NCI-H510A (cell line): ENCODE data around the gene TPBGL.

ENCODE experiments used
- DNase-seq: peaks from one replicate; lab custom pipeline; 2025; lab: John Stamatoyannopoulos, UW

Gene TPBGL

DNA sequence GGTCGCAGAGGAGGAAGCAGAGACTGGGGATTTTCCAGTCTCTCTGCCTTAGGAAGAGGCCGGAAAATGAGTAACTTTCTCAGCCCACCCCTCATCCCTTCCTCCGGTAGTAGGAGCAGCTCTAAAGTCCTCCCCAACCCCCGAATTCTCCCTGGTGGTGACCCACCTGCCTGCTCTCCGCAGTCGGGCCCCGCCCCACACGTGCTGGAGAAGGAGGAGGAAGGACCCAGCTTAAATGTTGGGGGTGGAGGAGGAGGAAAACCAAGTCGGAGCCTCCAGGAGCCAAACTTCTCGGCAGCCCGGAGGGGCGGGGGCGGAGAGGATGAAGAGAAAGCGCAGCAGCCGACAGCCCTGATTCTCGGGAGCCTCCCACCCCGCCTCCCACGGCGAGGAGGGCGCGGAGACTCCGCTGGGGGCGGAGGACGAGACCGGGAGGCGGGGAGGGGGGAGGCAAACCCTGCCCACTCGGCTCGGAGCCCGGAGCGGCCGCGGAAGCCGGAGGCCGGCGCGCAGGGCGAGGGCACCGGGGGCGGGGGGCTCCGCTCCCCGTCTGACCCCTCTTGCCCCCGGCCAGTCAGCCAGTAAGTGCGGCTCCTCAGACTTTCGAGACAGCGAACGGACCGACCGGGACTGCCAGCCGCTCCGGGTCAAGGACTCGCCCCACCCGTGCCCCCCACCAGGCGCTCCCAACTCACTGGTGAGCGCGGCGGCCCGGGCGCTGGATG, at the start of gene TPBGL:
Gene TPBGL (plus strand): TSS at position 464 of the 725 bp plus-strand sequence. CDS start 276 bp downstream, outside the sequence.
- DNase-seq, result peak; percentile 8

DNA sequence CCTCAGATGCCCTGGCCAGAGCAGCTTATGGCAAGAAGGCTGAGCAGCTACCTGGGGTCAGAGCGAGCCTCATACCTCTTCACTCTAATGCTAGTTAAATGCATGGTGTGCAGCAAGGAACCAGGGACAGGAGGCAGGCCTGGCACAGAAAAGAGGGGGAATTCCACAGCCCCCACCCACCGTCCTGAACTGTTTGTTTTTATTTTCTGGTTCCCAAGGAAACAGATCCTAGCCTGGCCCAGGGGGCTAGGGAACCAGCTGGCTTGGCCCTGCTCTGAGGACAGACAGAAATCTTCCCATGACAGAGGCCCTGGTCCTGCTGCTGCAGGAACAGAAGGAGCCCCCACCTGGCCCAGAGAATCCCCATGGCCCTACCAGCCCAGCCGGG, 49.2 kb upstream of the TPBGL start:
- DNase-seq, result no peak

DNA sequence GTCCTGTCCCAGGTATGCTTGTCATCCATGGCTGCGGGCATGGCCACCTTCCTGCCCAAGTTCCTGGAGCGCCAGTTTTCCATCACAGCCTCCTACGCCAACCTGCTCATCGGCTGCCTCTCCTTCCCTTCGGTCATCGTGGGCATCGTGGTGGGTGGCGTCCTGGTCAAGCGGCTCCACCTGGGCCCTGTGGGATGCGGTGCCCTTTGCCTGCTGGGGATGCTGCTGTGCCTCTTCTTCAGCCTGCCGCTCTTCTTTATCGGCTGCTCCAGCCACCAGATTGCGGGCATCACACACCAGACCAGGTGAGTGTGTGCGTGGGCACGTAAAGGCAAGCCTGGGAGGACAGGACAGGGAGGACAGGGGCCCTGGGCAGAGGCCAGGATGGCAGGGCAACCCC, 47.3 kb upstream of the TPBGL start:
- no peak for DNase-seq

DNA sequence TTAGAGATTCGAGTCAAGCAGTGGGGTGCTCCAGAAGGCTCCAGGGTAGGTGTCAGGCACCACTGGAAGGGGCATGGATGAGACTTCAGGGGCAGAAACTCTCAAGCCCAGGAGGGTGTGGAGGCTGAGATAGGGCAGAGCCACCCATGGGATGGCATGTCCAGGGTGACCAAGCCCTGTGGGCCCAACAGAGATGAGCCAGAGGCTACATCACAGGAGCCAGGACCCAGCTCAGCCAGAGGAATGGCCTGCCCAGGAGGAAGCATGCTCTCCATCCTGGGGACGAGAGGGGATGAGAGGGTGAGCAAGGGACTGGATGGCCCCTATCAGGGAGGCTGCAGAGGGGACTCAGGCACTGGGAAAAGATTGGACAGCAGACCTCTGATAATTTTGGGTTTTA, 46.9 kb upstream of the TPBGL start:
- no peak for DNase-seq

DNA sequence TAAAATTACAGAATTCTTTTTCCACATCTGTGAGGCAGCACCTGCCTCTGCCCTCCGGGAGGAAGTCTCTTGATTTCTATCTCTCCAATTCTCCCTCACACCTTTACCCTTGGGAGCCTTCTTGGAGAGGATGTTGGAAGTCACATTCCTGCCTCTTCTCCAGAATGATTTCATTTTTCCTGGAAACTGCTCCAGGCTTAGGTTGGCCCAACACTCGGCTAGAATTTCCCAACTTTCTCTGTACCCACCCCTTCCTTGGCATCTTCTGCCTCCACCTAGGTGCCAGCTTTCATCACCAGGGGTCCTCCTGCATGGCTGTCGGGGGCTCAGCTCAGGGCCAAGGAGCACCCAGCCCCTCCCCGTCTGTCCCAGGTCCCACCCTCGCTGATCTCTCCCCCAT, 46.4 kb upstream of the TPBGL start:
- no peak for DNase-seq

DNA sequence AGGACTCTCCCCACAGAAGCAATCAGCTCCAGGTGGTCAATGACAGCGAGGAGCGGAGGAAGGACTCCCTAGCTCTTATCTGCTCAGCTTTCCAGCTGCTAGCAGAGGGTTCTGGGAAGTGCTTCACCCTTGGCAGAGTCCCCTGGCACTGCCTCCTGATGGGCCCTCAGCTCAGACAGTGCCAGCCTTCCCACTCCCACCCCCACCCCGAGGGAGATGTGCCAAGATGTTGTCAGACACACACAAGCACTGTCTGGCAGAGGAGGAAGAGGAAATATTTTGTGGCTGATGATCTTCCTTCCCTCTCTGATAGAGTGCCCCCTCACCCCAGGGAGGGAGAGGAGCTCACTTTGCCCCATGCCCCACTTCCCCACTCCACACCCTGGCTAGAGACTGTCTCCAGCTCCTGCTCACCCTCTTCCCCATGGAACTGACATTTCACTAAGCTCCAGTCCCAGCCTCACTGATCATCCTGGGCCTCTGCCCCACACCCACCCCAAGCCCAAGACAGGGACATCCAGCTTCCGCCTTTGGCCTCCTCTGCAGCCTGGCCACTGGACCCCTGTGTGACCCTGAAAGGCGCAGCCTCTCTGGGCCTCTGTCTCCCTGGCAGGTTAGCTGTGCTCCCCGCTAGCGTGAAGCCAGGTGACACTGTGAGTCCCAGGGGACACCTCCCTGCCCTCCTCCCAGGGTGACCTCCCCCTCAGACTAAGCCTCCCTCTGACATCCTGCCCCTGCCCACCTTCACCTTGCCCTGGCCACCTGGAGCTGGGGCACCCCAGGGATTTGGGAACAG, 45.2 kb upstream of the TPBGL start:
- no peak for DNase-seq

- DNase-seq, result no peak
Measured at GRCh38 chr11:75196426-75196825, 44.1 kb upstream of the TPBGL start.

DNA sequence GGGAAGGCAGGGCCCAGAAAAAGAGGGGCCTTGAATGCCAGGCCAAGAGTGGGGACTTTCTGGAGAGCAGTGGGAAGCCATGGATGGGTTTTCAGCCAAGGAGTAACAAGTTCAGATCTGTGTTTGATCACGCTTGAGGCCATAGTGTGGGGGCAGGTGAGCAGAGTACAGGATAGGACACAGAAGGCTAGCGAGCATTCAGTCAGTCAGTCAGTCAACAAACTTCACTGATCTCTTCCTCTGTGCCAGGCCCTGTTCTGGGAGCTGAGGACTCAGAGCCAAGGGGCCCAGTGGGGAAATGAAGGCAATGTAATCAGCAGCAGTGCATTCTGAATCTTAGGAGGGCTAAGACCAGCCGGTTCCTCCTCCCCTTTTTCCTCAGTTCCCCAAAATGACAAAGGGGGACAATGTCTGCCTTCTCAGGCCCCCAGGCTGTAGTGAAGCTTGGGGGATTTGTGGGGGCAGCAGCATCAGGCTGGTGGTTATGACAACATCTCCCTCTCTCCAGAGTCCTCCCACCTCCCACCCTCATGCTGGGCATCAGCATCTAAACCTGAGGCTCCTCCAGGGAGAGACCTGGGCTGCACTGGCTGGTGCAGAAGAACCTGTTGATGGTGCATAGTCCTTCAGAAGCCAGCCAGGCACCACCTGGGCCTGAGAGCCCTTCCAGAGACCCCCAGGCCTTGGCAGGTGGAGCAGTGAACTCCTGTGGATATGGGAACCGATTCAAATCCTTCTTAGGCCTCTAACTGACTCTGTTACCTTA, 42.9 kb upstream of the TPBGL start:
- DNase-seq, result no peak

DNA sequence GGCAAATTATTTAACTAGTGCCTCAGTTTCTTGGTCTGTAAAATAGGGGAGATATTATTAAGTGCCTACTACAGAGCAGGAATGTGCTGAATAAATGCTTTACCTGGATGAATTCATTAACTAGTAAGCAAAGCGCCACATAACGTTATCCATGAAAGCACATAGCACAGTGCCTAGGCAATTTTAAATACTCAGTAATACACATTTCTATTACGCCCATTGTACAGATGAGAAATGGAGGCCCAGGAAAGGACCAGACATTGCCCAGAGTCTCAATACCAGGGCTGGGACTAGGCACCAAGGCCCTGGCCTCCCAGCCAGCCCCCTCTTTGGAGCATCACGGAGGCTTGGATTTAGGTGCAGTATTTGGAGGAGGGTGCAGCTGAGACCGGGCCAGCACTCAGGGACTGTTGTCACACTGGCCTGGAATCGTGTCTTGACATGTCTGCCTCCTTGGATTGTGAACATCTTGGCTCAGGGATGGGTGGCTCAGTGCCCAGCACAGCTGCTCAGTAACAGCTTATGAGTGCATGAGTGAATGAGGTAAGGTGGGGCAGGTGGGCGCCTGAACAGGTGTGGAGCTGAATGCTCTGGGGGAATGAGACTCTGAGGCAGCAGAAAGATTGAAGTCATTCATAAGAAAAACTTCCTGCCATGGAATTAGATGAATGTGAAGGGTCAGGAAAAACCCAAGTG, 42.1 kb upstream of the TPBGL start:
- peak; percentile 33 for DNase-seq

GRCh38 chr11:75199412-75199955, 41.1 kb upstream of the TPBGL start:
- DNase-seq, result peak; percentile 94

DNA sequence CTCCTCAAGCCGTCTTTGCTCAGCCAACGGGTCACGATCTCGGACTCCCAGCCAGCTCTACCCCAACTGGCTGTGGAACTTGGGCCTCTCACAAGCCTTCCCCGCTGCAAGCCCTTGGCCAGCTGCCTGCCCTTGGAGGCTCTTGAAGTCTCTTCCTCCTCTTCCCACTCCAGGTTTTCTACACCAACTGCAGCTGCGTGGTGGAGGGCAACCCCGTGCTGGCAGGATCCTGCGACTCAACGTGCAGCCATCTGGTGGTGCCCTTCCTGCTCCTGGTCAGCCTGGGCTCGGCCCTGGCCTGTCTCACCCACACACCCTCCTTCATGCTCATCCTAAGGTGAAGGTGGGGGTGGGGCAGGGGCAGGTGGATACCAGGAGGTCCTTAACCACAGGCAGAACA, 40.5 kb upstream of the TPBGL start:
- peak; percentile 71 for DNase-seq

- DNase-seq, result no peak
Measured at GRCh38 chr11:75200531-75200930, 40.0 kb upstream of the TPBGL start.

- no peak for DNase-seq
Measured at GRCh38 chr11:75201771-75202170, 38.8 kb upstream of the TPBGL start.

DNA sequence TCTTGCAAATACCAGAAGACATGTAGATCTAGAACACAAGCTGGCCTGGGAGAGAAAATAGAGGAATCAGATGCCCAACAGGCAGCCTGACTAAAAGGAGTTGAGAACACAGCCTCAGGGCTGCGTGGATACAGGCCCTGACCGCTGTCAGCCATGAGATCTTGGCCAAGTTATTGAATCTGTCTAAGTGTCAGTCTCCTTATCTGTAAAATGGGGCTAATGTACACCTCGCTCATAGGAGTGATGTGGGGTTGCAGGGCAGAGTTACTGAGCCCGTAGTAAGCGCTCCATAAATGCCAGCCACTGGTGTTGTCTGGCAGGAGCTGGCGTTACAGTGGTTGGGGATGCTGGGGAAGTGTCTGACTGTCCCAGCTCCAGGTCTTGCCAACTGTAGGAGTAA, 38.4 kb upstream of the TPBGL start:
- DNase-seq, result no peak

- no peak for DNase-seq
Measured at GRCh38 chr11:75203138-75203537, 37.4 kb upstream of the TPBGL start.

DNA sequence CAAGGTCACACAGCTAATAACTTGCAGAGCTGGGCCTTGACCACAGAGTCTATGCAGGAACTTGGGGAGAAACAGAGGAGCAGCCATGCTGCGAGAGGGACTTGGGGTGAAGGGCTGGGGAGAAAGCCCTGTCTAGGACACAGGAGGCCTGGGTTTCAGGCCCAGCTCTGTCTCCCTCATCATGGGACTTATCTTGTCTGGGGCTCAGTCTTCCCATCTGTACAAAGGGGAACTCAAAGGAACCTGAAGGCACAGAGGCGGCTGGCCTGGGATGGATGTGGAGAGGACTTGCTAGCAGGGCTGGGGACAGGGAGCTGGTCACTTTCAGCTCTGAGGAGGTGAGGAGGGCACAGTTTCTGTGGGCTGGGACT, 36.9 kb upstream of the TPBGL start:
- DNase-seq, result no peak

- no peak for DNase-seq
Measured at GRCh38 chr11:75204012-75204674, 36.4 kb upstream of the TPBGL start.

DNA sequence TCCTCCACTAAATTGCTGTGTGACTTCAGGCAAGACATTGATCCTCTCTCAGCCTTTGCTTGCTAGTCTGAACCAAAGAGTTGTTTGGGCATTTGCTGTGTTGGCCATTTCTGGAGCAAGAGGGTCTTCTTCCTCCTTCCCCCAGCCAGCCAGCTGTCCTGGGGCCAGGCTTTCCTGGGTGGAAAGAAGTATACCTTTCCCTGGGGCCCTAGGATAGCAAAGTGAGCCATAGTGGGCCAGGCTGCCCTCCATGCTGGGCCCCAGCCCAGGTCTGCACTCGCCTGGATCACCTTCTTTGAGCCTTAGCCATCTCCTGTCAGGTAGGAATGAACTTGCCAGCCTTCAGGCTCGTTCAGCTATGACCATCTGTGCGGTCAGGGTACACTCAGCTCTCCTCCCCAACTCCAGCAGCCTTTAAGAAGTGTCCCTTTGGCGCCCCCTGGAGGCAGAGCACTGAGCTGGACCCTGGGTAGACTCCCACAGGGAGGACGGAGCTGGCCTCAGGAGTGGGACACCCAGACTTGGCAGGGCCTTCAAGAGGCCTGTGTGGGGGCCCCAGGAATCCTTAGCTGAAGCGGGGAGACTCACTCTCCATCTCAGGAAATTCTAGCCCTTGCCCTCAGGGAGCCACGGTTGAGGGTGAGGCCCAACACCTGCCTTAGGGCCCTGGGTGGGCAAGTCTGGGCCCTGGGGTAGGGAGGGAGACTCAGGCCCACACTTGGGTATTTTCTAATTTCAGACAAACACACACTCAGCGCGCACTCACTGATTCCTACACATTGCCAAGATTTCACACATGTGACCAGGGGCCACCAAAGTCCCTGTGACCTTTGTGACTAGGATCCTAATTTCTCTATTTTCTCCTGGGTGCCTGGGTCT, 35.6 kb upstream of the TPBGL start:
- DNase-seq, result peak; percentile 75

- DNase-seq, result no peak
Measured at GRCh38 chr11:75205564-75206020, 35.0 kb upstream of the TPBGL start.

- no peak for DNase-seq
Measured at GRCh38 chr11:75208446-75208845, 32.1 kb upstream of the TPBGL start.
